Upper lobe of right lung (tissue), 1 donor: Measurements from ENCODE around the gene GRK4. TPM values are rescaled to one million over a fixed set of nuclear protein-coding genes. Genes with fewer than 3 reads are reported as not detected.

ENCODE experiments used
- ATAC-seq: fragments of 200-7000 bp; cut with Tn5 transposase; one replicate; pipeline ENCODE4 v1.9.1; 2020; ENCODE audit warnings: mild to moderate bottlenecking, moderate library complexity
- DNase-seq: peaks from one replicate; pipeline ENCODE4 v3.0.0-alpha.2; 2020
- H3K27ac ChIP-seq: fragments of 200-600 bp; one replicate; pipeline ENCODE4 v1.8.0; 2022
- H3K27me3 ChIP-seq: fragments of 200-600 bp; one replicate; pipeline ENCODE4 v1.8.0; 2022; ENCODE audit warnings: mild to moderate bottlenecking
- H3K36me3 ChIP-seq: fragments of 200-600 bp; one replicate; pipeline ENCODE4 v1.8.0; 2022
- H3K4me1 ChIP-seq: fragments of 200-600 bp; one replicate; pipeline ENCODE4 v1.8.0; 2022
- H3K4me3 ChIP-seq: fragments of 200-600 bp; one replicate; pipeline ENCODE4 v1.8.0; 2022; ENCODE audit warnings: mild to moderate bottlenecking
- H3K9me3 ChIP-seq: fragments of 200-600 bp; one replicate; pipeline ENCODE4 v1.8.0; 2022
- CTCF ChIP-seq: fragments of 200-600 bp; IDR thresholded peaks from one replicate; pipeline ENCODE4 v1.8.0; 2022; ENCODE audit warnings: antibody characterized with exemption
- intact Hi-C: fragments of 100-400 bp; cut with DNase I; formaldehyde crosslinking; loops from one replicate; pipeline ENCODE4 v1.11.0; 2022
- total RNA-seq: library from RNA; stranded (reverse); fragmentation: NEBNext Ultra II Directional; extraction: Animal tissue kit (Norgen Biotek cat#: 25700); gene quantifications from one replicate; pipeline ENCODE4 v1.2.1, GENCODE V29; 2021
- donor health status: DM: no; HTN: yes; CAD: no; lungs with severe emphysema.

Gene GRK4
- total RNA-seq, 1 donor from 2014 or later = 8.0 TPM

GRCh38 chr4:2930135-2930757 is 33.1 kb upstream of the GRK4 start:
- Histone ChIP-seq H3K27me3 (no peaks in the 10 kb centered on the region), H3K9me3 (no peaks in the 10 kb centered on the region), H3K4me1 (peaks cover 43% of the 10 kb centered on the region), H3K4me3 (no peak overlapping the region), H3K27ac (peak overlapping the region; percentile 83), H3K36me3 (peaks cover 56% of the 10 kb centered on the region)
- no peak for TF ChIP-seq CTCF
- intact Hi-C loops = loop anchor here (10.0 kb wide), 1 partner anchor 85 kb away; the partner anchor contains the start of gene ADD1
- DNase-seq = peak; percentile 65
- peak; percentile 38 for ATAC-seq

- peak; percentile 64 for ATAC-seq
- peak; percentile 93 for DNase-seq
- H3K36me3 ChIP-seq = peaks cover 49% of the 10 kb centered on the region
- H3K4me3 ChIP-seq = peak overlapping the region; percentile 10
- H3K27ac ChIP-seq = peak overlapping the region; percentile 83
- H3K9me3 ChIP-seq = no peaks in the 10 kb centered on the region
- intact Hi-C loops = loop anchor here (10.0 kb wide), 1 partner anchor 86 kb away; the partner anchor contains the start of gene ADD1
- peaks cover 49% of the 10 kb centered on the region for H3K4me1 ChIP-seq
- TF ChIP-seq CTCF = peak; percentile 38
- no peaks in the 10 kb centered on the region for H3K27me3 ChIP-seq
Measured at GRCh38 chr4:2930758-2931511, 32.4 kb upstream of the GRK4 start.

- H3K9me3 ChIP-seq = no peaks in the 10 kb centered on the region
- TF ChIP-seq CTCF = peak; percentile 34
- H3K36me3 ChIP-seq = peaks cover 42% of the 10 kb centered on the region
- DNase-seq (peak; percentile 85), ATAC-seq (peak; percentile 40)
- H3K27me3 ChIP-seq = no peaks in the 10 kb centered on the region
- H3K4me3 ChIP-seq = peak overlapping the region; percentile 10
- H3K27ac ChIP-seq = peak overlapping the region; percentile 83
- intact Hi-C loops = loop anchor here (10.0 kb wide), 1 partner anchor 87 kb away; the partner anchor contains the start of gene ADD1
- H3K4me1 ChIP-seq = peaks cover 55% of the 10 kb centered on the region
Measured at GRCh38 chr4:2931512-2932301, 31.7 kb upstream of the GRK4 start.

GRCh38 chr4:2932321-2932950 is 30.9 kb upstream of the GRK4 start:
- no peaks in the 10 kb centered on the region for H3K9me3 ChIP-seq
- intact Hi-C loops = loop anchor here (10.0 kb wide), 1 partner anchor 88 kb away; the partner anchor contains the start of gene ADD1
- TF ChIP-seq CTCF = no peak
- H3K27ac ChIP-seq = peak overlapping the region; percentile 83
- H3K4me3 ChIP-seq = no peak overlapping the region
- H3K36me3 ChIP-seq = peaks cover 37% of the 10 kb centered on the region
- DNase-seq (peak; percentile 65), ATAC-seq (no peak)
- H3K27me3 ChIP-seq = no peaks in the 10 kb centered on the region
- H3K4me1 ChIP-seq = peaks cover 59% of the 10 kb centered on the region

- Histone ChIP-seq H3K27me3 (no peaks in the 10 kb centered on the region), H3K27ac (peak overlapping the region; percentile 83), H3K9me3 (no peaks in the 10 kb centered on the region), H3K4me1 (peaks cover 62% of the 10 kb centered on the region), H3K4me3 (peak overlapping the region; percentile 67), H3K36me3 (peaks cover 37% of the 10 kb centered on the region)
- ATAC-seq (no peak), DNase-seq (peak; percentile 68)
- intact Hi-C loops = loop anchor here (10.0 kb wide), 1 partner anchor 88 kb away; the partner anchor contains the start of gene ADD1
- no peak for TF ChIP-seq CTCF
Measured at GRCh38 chr4:2932951-2933565, 30.3 kb upstream of the GRK4 start.
